Kidney (tissue), 14 donors: ENCODE data around the gene TFPI2. TPM values are rescaled to one million over a fixed set of nuclear protein-coding genes. Genes with fewer than 3 reads are reported as not detected.
A peak's percentile ranks its signal among the peaks of the same experiment; 100 is the strongest.

Experiments
- DNase-seq, 5 donors: peaks; one replicate each; pipeline ENCODE4 v3.0.0-alpha.2; 2013 to 2020
- FAIRE-seq: peaks from 2 replicates; lab custom pipeline; 2012; peaks lifted over from hg19 to GRCh38; lab: Jason Lieb, UNC
- H3K27ac ChIP-seq, 2 donors: one replicate each; pipeline ENCODE4 v1.7.0; 2013; ENCODE audit warnings: low read depth in 2 of 2, low read length in 2 of 2, inconsistent platforms in 1 of 2
- H3K27me3 ChIP-seq: one replicate; pipeline ENCODE4 v1.7.1; 2013; ENCODE audit warnings: low read length, inconsistent platforms; ENCODE audit not compliant: control insufficient read depth, insufficient read depth
- H3K36me3 ChIP-seq, 3 donors: one replicate each; pipeline versions ENCODE4 v1.7.0 to v1.7.1; 2013; ENCODE audit warnings: low read length in 3 of 3, control low read depth in 1 of 3, inconsistent platforms in 1 of 3; ENCODE audit not compliant: insufficient read depth in 3 of 3, control insufficient read depth in 2 of 3
- H3K4me1 ChIP-seq, 3 donors: one replicate each; pipeline versions ENCODE4 v1.7.0 to v1.7.1; 2013; ENCODE audit warnings: low read length in 3 of 3, inconsistent platforms in 1 of 3, low read depth in 1 of 3; ENCODE audit not compliant: control insufficient read depth in 2 of 3, insufficient read depth in 2 of 3
- H3K4me3 ChIP-seq, 3 donors: one replicate each; pipeline versions ENCODE4 v1.7.0 to v1.8.1; 2013; ENCODE audit warnings: low read length in 3 of 3, control low read depth in 1 of 3, inconsistent platforms in 1 of 3
- H3K9ac ChIP-seq, 3 donors: one replicate each; pipeline versions ENCODE4 v1.7.0 to v1.7.1; 2013; ENCODE audit warnings: low read length in 3 of 3, control low read depth in 1 of 3, inconsistent platforms in 1 of 3
- H3K9me3 ChIP-seq, 3 donors: one replicate each; pipeline versions ENCODE4 v1.7.0 to v1.7.1; 2013; ENCODE audit warnings: low read length in 3 of 3, control low read depth in 1 of 3, inconsistent platforms in 1 of 3; ENCODE audit not compliant: control insufficient read depth in 2 of 3, insufficient read depth in 1 of 3
- CTCF ChIP-seq: IDR thresholded peaks from 3 replicates; pipeline ENCODE4 v1.5.1; 2012; ENCODE audit warnings: mild to moderate bottlenecking, moderate library complexity, borderline replicate concordance; ENCODE audit not compliant: insufficient read depth; ENCODE audit errors: extremely low read depth
- intact Hi-C: fragments of 100-400 bp; cut with DNase I; formaldehyde crosslinking; loops from one replicate; pipeline ENCODE4 v1.11.1; 2022
- polyA plus RNA-seq: library from polyadenylated mRNA; stranded (reverse); fragments of 350-450 nt; fragmentation: Illumina TruSeq; extraction: RNeasy Lipid Tissue Mini Kit (QIAGEN cat#74804); gene quantifications from one replicate; pipeline ENCODE4 v1.2.3, GENCODE V29; 2014; ENCODE audit warnings: low read depth, low replicate concordance; ENCODE audit not compliant: insufficient read depth
- total RNA-seq: library from RNA; stranded (reverse); fragmentation: NEBNext Ultra II Directional; extraction: Animal tissue kit (Norgen Biotek cat#: 25700); gene quantifications from one replicate; pipeline ENCODE4 v1.2.1, GENCODE V29; 2021
- donor health status: control.
- donor health status: control.
- donor health status: control.
- donor health status: control.
- donor health status: control.
- donor health status: DM: yes; HTN: yes; CAD: no.
- donor health status: Normal renal cell carcinoma (clear cell type).

Gene TFPI2
- total and polyA plus RNA-seq, 2 donors from 2014 or later, result 7.8 to 42.5 TPM

GRCh38 chr7:93894426-93894825 is 3.9 kb upstream of the TFPI2 start:
- no peak for TF ChIP-seq CTCF
- Histone ChIP-seq H3K9me3 (no peaks in the 10 kb centered on the region), H3K36me3 (no peaks in the 10 kb centered on the region), H3K4me3 (no peak overlapping the region), H3K9ac (no peak overlapping the region), H3K4me1 (peaks cover 0 to 2% (median 0%) of the 10 kb centered on the region in 3 donors), H3K27ac (no peak overlapping the region), H3K27me3 (no peaks in the 10 kb centered on the region)
- FAIRE-seq (no peak), DNase-seq (no peak)
- intact Hi-C loops, result loop anchor here (10.0 kb wide), 1 partner anchor 190 kb away; no protein-coding TSS in a partner anchor

- DNase-seq (peak; percentile 66 to 85 (median 75)), FAIRE-seq (no peak)
- no peaks in the 10 kb centered on the region for H3K27me3 ChIP-seq
- no peaks in the 10 kb centered on the region for H3K9me3 ChIP-seq
- peak overlapping the region in 1 of 2 donors; percentile 30 for H3K27ac ChIP-seq
- no peak for TF ChIP-seq CTCF
- no peaks in the 10 kb centered on the region for H3K36me3 ChIP-seq
- intact Hi-C loops, result loop anchor here (10.0 kb wide), 1 partner anchor 195 kb away; no protein-coding TSS in a partner anchor
- H3K9ac ChIP-seq, result peak overlapping the region in 2 of 3 donors; percentile 39 to 55
- H3K4me1 ChIP-seq, result peaks cover 0 to 2% (median 0%) of the 10 kb centered on the region in 3 donors
- peak overlapping the region; percentile 56 to 78 (median 77) for H3K4me3 ChIP-seq
These were observed 501 bp downstream of the TFPI2 start for GRCh38 chr7:93890041-93890463.

DNA sequence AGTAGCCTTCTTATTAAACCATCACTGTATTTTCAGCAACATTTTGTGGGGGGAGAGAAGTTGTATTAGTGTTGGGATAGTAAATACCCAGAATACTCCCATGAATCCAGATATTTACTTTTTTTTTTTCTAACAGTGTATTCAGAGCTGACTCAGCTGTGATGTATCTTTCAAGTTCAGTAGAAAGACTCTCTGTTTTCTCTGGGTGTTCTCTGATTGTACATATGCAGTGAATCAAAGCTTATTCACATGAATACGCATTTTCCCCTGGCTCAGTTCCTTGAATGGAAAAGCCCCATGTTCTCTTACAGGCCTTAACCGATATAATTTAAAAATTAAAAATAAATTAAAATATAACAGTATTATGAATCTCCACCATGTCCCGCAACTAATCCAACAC is 1.3 kb downstream of the TFPI2 start:
- TF ChIP-seq CTCF, result no peak
- intact Hi-C loops, result no loop called here
- Histone ChIP-seq H3K4me1 (peaks cover 0 to 2% (median 0%) of the 10 kb centered on the region in 3 donors), H3K27ac (no peak overlapping the region), H3K9ac (no peak overlapping the region), H3K36me3 (no peaks in the 10 kb centered on the region), H3K9me3 (no peaks in the 10 kb centered on the region), H3K4me3 (no peak overlapping the region), H3K27me3 (no peaks in the 10 kb centered on the region)
- FAIRE-seq (no peak), DNase-seq (no peak)

GRCh38 chr7:93884541-93884940 is 6.0 kb downstream of the TFPI2 start:
- Histone ChIP-seq H3K9ac (no peak overlapping the region), H3K27ac (no peak overlapping the region), H3K36me3 (no peaks in the 10 kb centered on the region), H3K9me3 (peaks cover 0 to 2% (median 2%) of the 10 kb centered on the region in 3 donors), H3K4me3 (no peak overlapping the region), H3K27me3 (no peaks in the 10 kb centered on the region), H3K4me1 (no peaks in the 10 kb centered on the region)
- DNase-seq (no peak), FAIRE-seq (no peak)
- no peak for TF ChIP-seq CTCF
- intact Hi-C loops, result no loop called here
